Upper lobe of left lung (tissue), 4 donors: ENCODE data around the gene NDUFA11.

Experiments
- POLR2A ChIP-seq, 4 donors: fragments of 450-650 bp; IDR thresholded peaks; one replicate each; pipeline ENCODE4 v1.5.1; 2016 to 2017; ENCODE audit warnings: antibody characterized with exemption in 4 of 4, mild to moderate bottlenecking in 2 of 4
- TF ChIP-seq, protein P1 (sequence below), 6 experiments: fragments of 450-650 bp in 4 of 6; fragments of 200-600 bp in 2 of 6; sonication (generic) in 2 of 6; IDR thresholded peaks; one replicate each; pipeline ENCODE4 v1.5.1; 2016 to 2019; ENCODE audit warnings: antibody characterized with exemption in 6 of 6

DNA sequence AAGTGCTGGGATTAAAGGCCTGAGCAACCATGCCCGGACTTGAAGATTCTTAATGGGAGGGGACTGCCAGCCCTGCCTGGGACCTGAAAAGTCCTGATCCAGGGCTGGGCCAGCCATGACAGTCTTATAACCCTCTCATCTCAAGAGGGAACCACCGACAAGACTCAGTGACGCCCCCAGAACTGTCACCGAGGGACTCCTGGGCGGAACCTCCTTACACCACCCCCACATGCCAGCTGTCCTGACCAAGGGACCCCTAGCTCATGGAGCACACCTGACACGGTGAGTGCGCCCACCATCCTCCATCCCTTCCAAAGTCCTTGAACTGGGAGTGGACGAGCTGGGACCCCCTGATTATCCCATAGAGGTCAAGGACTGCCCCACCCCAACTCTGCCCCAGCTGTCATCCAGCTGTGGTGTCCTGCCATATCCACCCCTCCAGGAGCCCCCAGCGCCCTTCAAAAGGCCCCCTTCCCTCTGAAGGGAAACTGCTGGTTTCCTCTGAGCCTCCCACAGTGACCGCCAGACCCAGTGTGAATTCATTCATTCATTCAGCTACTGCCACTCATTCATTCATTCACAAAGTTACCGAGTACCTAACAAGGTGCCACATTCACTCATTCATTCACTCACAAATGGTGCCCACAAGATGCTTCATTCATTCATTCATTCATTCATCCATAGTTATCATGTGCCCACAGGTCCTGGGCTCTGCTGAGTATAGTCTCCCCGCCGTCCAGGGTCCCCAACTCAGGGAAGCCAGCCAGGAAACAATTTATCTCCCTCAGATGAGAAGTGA, 3.7 kb downstream of the NDUFA11 start:
- TF ChIP-seq, protein P1, sequence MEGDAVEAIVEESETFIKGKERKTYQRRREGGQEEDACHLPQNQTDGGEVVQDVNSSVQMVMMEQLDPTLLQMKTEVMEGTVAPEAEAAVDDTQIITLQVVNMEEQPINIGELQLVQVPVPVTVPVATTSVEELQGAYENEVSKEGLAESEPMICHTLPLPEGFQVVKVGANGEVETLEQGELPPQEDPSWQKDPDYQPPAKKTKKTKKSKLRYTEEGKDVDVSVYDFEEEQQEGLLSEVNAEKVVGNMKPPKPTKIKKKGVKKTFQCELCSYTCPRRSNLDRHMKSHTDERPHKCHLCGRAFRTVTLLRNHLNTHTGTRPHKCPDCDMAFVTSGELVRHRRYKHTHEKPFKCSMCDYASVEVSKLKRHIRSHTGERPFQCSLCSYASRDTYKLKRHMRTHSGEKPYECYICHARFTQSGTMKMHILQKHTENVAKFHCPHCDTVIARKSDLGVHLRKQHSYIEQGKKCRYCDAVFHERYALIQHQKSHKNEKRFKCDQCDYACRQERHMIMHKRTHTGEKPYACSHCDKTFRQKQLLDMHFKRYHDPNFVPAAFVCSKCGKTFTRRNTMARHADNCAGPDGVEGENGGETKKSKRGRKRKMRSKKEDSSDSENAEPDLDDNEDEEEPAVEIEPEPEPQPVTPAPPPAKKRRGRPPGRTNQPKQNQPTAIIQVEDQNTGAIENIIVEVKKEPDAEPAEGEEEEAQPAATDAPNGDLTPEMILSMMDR (IDR thresholded peaks at IDR 0.05) = no peak
- no peak for TF ChIP-seq POLR2A (IDR thresholded peaks at IDR 0.05)
